GM19468 (cell line): ENCODE results near the gene AAMP.

Experiments
- ATAC-seq: cut with Tn5 transposase; IDR thresholded peaks from one replicate; pipeline ENCODE4 v1.9.1; 2021; ENCODE audit warnings: mild to moderate bottlenecking, moderate library complexity, moderate number of reproducible peaks; ENCODE audit not compliant: unreplicated experiment; ENCODE audit errors: extremely low read depth

AAMP gene

GRCh38 chr2:218229851-218230250, 40.1 kb downstream of the AAMP start:
- ATAC-seq: no peak

GRCh38 chr2:218229239-218229638, 40.7 kb downstream of the AAMP start:
- peak; percentile 57 for ATAC-seq

- no peak for ATAC-seq
Observed at GRCh38 chr2:218228366-218229090, 41.4 kb downstream of the AAMP start.

- no peak for ATAC-seq
Observed at GRCh38 chr2:218226903-218227302, 43.0 kb downstream of the AAMP start.

GRCh38 chr2:218224186-218224585, 45.8 kb downstream of the AAMP start:
- no peak for ATAC-seq

GRCh38 chr2:218223046-218223445, 46.9 kb downstream of the AAMP start:
- no peak for ATAC-seq

GRCh38 chr2:218221000-218221399, 48.9 kb downstream of the AAMP start:
- ATAC-seq: no peak

GRCh38 chr2:218219934-218220333, 50.0 kb downstream of the AAMP start:
- ATAC-seq: no peak

- ATAC-seq: peak; percentile 39
Observed at GRCh38 chr2:218218268-218219185, 51.4 kb downstream of the AAMP start.

- no peak for ATAC-seq
Observed at GRCh38 chr2:218217360-218218267, 52.3 kb downstream of the AAMP start.

GRCh38 chr2:218216674-218217359, 53.1 kb downstream of the AAMP start, which contains the start of gene ARPC2:
TSS of gene ARPC2 (plus strand) at chr2:218217189. CDS start at chr2:218217471, 282 bp downstream.
- ATAC-seq: peak; percentile 64

GRCh38 chr2:218216336-218216673, 53.6 kb downstream of the AAMP start:
- ATAC-seq: no peak
